Neural cell (in vitro differentiated cells): ENCODE results near the gene ROBO1. TPM values are rescaled to one million over a fixed set of nuclear protein-coding genes. Genes with fewer than 3 reads are reported as not detected.

Source experiments
- H2AFZ ChIP-seq: fragments of 200-600, 300-800 bp; sonication (generic), shearing (Covaris generic); 2 replicates; pipeline ENCODE4 v1.6.0; 2014; ENCODE audit warnings: low read depth, mild to moderate bottlenecking, antibody characterized with exemption, low read length, moderate library complexity
- H3F3A ChIP-seq: fragments of 200-600 bp; shearing (Covaris generic); 2 replicates; pipeline ENCODE4 v1.6.1; 2016; ENCODE audit warnings: mild to moderate bottlenecking, moderate library complexity, mixed read lengths, antibody characterized with exemption, low read length; ENCODE audit not compliant: insufficient read depth, poor library complexity, severe bottlenecking
- H3K27ac ChIP-seq: fragments of 200-600, 300-800 bp; sonication (generic), shearing (Covaris generic); 2 replicates; pipeline ENCODE4 v1.5.1; 2014; ENCODE audit warnings: mild to moderate bottlenecking, low read length, moderate library complexity
- H3K27me3 ChIP-seq: fragments of 300-800, 200-600 bp; sonication (generic), shearing (Covaris generic); 2 replicates; pipeline ENCODE4 v1.6.0; 2014; ENCODE audit warnings: mild to moderate bottlenecking, low read depth, low read length, moderate library complexity; ENCODE audit not compliant: insufficient read depth
- H3K36me3 ChIP-seq: fragments of 300-800, 200-600 bp; sonication (generic), shearing (Covaris generic); 2 replicates; pipeline ENCODE4 v1.5.1; 2014; ENCODE audit warnings: mild to moderate bottlenecking, antibody characterized with exemption, low read length, moderate library complexity; ENCODE audit not compliant: insufficient read depth
- H3K4me2 ChIP-seq: fragments of 300-800, 200-600 bp; sonication (generic), shearing (Covaris generic); 2 replicates; pipeline ENCODE4 v1.6.0; 2014; ENCODE audit warnings: mild to moderate bottlenecking, low read length
- H3K4me3 ChIP-seq: fragments of 300-800, 200-600 bp; sonication (generic), shearing (Covaris generic); 2 replicates; pipeline ENCODE4 v1.5.1; 2014; ENCODE audit warnings: mild to moderate bottlenecking, low read length, moderate library complexity
- H3K79me2 ChIP-seq: fragments of 200-600 bp; shearing (Covaris generic); replicated peaks from 2 replicates; pipeline ENCODE4 v1.6.0; 2014; ENCODE audit warnings: mild to moderate bottlenecking, low read length, moderate library complexity; ENCODE audit not compliant: insufficient read depth
- H3K9ac ChIP-seq: fragments of 300-800, 200-600 bp; sonication (generic), shearing (Covaris generic); 2 replicates; pipeline ENCODE4 v1.6.1; 2016; ENCODE audit warnings: mild to moderate bottlenecking, low read length, mixed read lengths
- H3K9me2 ChIP-seq: fragments of 200-600 bp; shearing (Covaris generic); 2 replicates; pipeline ENCODE4 v1.6.1; 2016; ENCODE audit warnings: mild to moderate bottlenecking, low read length, mixed read lengths; ENCODE audit not compliant: insufficient read depth
- H3K9me3 ChIP-seq: fragments of 200-600, 300-800 bp; sonication (generic), shearing (Covaris generic); 2 replicates; pipeline ENCODE4 v1.6.1; 2016; ENCODE audit warnings: mild to moderate bottlenecking, mixed run types, low read length, moderate library complexity, mixed read lengths
- H4K20me1 ChIP-seq: fragments of 200-600 bp; shearing (Covaris generic); 2 replicates; pipeline ENCODE4 v1.6.1; 2016; ENCODE audit warnings: mild to moderate bottlenecking, mixed run types; ENCODE audit not compliant: insufficient read depth
- CTCF ChIP-seq: fragments of 450-650 bp; IDR thresholded peaks from 2 replicates; pipeline ENCODE4 v1.5.1; 2014; ENCODE audit warnings: antibody characterized with exemption, mild to moderate bottlenecking, moderate library complexity; ENCODE audit not compliant: poor library complexity, severe bottlenecking
- EP300 ChIP-seq: fragments of 450-650 bp; conservative IDR thresholded peaks from 2 replicates; pipeline ENCODE4 v1.6.1; 2014; ENCODE audit warnings: antibody characterized with exemption, mild to moderate bottlenecking, moderate library complexity; ENCODE audit not compliant: poor library complexity, severe bottlenecking
- EZH2 ChIP-seq: fragments of 200-600, 300-800 bp; shearing (Covaris generic), sonication (generic); IDR thresholded peaks from 2 replicates; pipeline ENCODE4 v1.6.1; 2014; ENCODE audit warnings: antibody characterized with exemption, low read length, borderline replicate concordance, mild to moderate bottlenecking; ENCODE audit not compliant: insufficient read depth, poor library complexity, severe bottlenecking
- MXI1 ChIP-seq: fragments of 450-650 bp; conservative IDR thresholded peaks from 2 replicates; pipeline ENCODE4 v1.6.1; 2014; ENCODE audit warnings: antibody characterized with exemption, mild to moderate bottlenecking; ENCODE audit not compliant: poor library complexity, severe bottlenecking
- POLR2AphosphoS5 ChIP-seq: IDR thresholded peaks from 2 replicates; pipeline ENCODE4 v1.6.1; 2012
- RAD21 ChIP-seq: fragments of 450-650 bp; conservative IDR thresholded peaks from 2 replicates; pipeline ENCODE4 v1.6.1; 2014; ENCODE audit warnings: antibody characterized with exemption, mild to moderate bottlenecking, moderate library complexity
- REST ChIP-seq: IDR thresholded peaks from 2 replicates; pipeline ENCODE4 v1.6.1; 2012; ENCODE audit warnings: borderline replicate concordance
- SMC3 ChIP-seq: fragments of 450-650 bp; conservative IDR thresholded peaks from 2 replicates; pipeline ENCODE4 v1.6.1; 2014; ENCODE audit warnings: antibody characterized with exemption, mild to moderate bottlenecking, moderate library complexity; ENCODE audit not compliant: poor library complexity
- TAF1 ChIP-seq: IDR thresholded peaks from 2 replicates; pipeline ENCODE4 v1.6.1; 2012; ENCODE audit warnings: low read depth
- polyA plus RNA-seq: library from polyadenylated mRNA; depleted of rRNA; stranded (reverse); fragments of >200 nt; gene quantifications from 2 replicates; pipeline ENCODE4 v1.2.3, GENCODE V29; 2014

ROBO1 gene
- polyA plus RNA-seq, 1 donor from 2014 or later = 183 TPM

GRCh38 chr3:78951342-78951945, 816.4 kb downstream of the ROBO1 start:
- H4K20me1 ChIP-seq = no peaks in the 10 kb centered on the region
- H3K9ac ChIP-seq = no peak overlapping the region
- H3K4me2 ChIP-seq = peak overlapping the region; percentile 52
- no peak overlapping the region for H2AFZ ChIP-seq
- TF ChIP-seq MXI1 (no peak), EZH2 (no peak), CTCF (no peak), TAF1 (no peak), RAD21 (no peak), REST (no peak), EP300 (no peak), SMC3 (no peak), POLR2AphosphoS5 (no peak)
- H3K27me3 ChIP-seq = no peaks in the 10 kb centered on the region
- no peaks in the 10 kb centered on the region for H3K9me3 ChIP-seq
- no peaks in the 10 kb centered on the region for H3K36me3 ChIP-seq
- H3K79me2 ChIP-seq = peaks cover 6% of the 10 kb centered on the region
- no peaks in the 10 kb centered on the region for H3F3A ChIP-seq
- H3K9me2 ChIP-seq = no peaks in the 10 kb centered on the region
- peak overlapping the region; percentile 50 for H3K27ac ChIP-seq
- H3K4me3 ChIP-seq = peak overlapping the region; percentile 22

- peaks cover 24% of the 10 kb centered on the region for H3K79me2 ChIP-seq
- no peaks in the 10 kb centered on the region for H3K9me3 ChIP-seq
- no peaks in the 10 kb centered on the region for H3K27me3 ChIP-seq
- no peak overlapping the region for H3K4me3 ChIP-seq
- no peaks in the 10 kb centered on the region for H4K20me1 ChIP-seq
- no peak overlapping the region for H3K4me2 ChIP-seq
- TF ChIP-seq REST (no peak), POLR2AphosphoS5 (no peak), EP300 (no peak), TAF1 (no peak), EZH2 (no peak), RAD21 (no peak), SMC3 (no peak), MXI1 (no peak), CTCF (no peak)
- no peak overlapping the region for H3K27ac ChIP-seq
- no peaks in the 10 kb centered on the region for H3F3A ChIP-seq
- no peaks in the 10 kb centered on the region for H3K9me2 ChIP-seq
- H3K36me3 ChIP-seq = peaks cover 7% of the 10 kb centered on the region
- H3K9ac ChIP-seq = no peak overlapping the region
- no peak overlapping the region for H2AFZ ChIP-seq
Observed at GRCh38 chr3:78941587-78941986, 826.2 kb downstream of the ROBO1 start.
